NCI-H1930 (cell line): ENCODE measurements around the gene ENO3.

Experiments
- DNase-seq, 2 experiments: peaks; one replicate each; lab custom pipeline; 2025; lab: John Stamatoyannopoulos, UW

The ENO3 gene

DNA sequence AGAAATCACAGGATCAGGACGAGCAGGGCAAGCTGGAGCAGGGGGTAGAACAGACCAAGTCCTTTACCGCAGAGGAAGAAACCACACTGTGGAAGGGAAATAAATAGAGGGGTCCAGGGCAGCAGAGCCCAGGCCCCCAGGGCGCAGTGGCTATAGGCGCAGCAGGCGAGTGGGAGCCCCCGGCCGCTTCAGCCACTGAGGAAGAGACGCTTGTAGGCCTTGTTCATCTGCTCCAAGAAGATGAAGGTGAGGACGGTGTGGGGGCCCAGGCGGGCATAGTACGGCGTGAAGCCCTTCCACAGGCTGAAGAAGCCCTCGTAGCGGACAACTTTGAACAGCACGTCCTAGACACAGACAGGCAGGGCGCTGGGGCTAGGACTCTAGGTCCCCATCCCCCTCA is 13.4 kb upstream of the ENO3 start:
- DNase-seq, result no peak

DNA sequence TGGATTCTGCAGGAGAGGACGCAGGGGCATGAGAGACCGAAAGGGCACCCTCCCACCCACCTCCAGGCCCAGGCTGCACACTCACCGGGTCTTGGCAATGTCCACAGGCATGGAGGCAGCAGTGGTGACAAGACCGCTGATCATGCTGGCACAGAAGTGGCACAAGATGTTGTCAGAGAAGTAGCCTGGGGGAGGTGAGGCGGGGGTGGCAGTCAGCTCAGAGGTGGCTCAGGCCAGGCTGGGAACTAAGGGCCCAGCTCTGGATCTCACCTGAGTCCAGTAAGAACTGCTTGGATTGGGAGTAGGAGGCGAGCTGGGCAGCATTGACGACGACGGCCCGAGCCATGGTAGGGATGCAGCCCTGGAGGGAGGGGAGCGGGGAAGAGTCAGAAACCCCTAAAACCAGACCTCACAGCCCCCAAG is 12.8 kb upstream of the ENO3 start:
- DNase-seq, result no peak

DNA sequence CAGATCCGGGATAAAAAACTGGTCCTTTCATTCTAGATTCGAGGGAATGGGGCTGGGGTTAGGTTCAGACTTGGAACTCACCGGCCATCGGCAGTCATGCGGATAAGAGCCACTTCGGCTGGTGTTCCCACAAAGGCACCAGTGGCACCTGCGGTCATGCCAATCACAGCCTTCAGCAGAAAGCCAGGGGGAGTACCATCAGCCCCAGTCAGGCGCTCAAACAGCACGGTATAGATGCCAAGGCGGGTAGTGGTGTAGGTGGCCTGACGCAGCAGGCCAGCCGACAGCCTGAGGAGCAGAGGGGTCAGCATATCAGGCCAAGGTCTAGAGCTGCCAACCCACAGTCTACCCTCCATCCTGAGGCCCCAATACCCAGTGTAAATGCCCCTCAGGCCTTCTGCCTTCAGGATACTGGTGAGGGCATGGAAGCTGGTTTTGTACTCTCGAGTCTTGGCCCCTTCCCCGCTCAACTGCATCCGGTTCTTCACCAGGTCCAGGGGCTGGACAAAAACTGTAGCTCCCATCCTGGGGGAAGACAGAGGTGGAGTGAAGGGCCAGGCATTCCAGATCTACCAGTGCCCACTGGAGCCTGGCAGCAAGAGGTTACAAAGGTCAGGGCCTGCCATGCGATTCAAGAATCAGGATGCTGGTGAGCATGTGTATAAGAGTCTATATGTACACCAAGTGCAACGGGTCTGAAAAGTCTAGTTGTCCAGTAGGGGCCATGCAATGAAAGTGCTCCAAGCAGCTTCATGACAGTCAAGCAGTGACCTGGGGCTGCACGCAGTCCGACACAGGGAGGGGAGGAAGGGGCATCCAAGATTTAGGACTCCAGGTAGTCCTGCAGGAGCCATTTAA is 12.0 kb upstream of the ENO3 start:
- no peak for DNase-seq

DNA sequence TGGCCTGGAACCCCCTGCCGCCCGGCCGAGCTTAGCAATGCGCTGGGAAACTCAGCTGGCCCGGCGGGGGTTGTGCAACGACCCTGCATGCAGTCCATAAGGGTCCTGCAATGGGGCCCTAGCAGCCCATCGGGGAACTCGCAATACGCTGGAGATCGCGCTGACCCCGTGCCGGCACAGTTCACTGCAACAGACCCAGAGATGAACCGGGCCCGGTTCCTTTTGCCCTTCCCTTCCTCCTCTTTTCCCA is 11.4 kb upstream of the ENO3 start:
- no peak for DNase-seq

DNA sequence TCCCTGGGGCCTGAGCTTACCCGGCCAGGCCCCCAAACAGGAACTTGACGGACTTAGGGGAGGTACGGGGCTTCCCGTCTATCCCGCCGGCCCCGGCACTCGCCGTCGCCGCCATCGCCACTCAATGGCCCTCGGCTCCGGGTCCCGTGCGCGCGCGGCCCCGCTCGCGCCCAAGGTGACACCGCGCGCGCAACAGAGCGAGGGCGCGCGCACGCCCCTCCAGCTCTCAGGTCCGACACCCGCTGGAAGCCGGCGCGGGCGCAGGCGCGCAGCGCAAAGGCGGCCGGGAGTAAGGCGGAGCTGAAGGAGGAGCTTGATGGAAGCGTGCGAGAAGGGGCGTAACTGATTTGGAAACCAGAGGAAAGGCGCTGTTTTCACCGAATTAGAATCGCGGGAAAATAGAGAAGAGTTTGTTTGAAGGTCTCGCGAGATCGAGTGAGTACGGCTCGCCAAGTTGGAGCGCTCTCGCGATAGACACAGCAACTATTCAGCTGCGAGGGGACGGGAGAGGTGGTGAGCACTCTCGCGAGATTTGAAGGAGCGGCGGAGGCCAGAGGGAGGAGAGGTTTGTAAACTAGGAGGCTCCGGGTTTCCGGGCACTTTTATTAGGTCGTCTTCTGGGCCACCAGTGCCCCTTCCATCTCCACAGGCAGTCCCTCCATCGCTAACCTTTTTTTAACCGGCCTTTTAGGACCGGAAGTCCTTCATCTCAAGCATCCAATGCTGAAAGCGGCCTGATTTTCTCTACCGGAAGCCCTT is 10.9 kb upstream of the ENO3 start, which contains the start of the genes RNF167 and SLC25A11:
Gene RNF167 (plus strand): TSS at position 473 of the 759 bp plus-strand sequence. CDS start 642 bp downstream, outside the sequence.
Gene SLC25A11 (minus strand): TSS at position 251 of the 759 bp plus-strand sequence. CDS start 136 bp downstream, at position 115.
- peak; percentile 98 to 99 for DNase-seq

DNA sequence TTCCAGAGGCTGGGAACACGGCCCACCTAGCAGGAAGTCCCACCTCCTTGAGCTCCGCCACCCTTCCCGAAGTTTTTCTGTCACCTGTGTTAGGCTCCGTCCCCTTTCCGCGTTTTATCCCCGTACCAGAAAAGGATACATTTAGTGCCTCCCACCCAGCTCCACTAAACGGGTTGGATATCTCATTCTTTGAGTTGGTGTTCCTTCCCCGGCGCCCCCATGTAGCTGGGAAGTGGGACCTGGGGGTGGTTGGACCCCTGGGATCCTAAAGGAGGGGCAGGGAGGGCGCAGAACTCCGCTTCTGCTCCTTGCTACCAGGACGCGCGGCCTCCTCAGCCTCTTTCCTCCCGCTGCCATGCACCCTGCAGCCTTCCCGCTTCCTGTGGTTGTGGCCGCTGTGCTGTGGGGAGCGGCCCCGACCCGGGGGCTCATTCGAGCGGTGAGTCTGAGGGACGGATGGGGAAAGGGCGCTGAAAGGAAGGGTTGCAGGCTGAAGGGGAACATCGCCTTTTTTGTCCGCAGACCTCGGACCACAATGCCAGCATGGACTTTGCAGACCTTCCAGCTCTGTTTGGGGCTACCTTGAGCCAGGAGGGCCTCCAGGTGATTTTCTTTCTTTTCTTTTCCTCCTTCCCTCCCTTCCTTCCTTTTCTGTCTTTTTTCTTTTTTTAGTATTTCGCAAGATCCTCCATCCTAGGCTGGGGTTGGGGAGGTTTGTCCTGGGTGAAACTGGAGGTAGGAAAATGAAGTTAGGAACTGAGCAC is 10.2 kb upstream of the ENO3 start:
- DNase-seq, result no peak

DNA sequence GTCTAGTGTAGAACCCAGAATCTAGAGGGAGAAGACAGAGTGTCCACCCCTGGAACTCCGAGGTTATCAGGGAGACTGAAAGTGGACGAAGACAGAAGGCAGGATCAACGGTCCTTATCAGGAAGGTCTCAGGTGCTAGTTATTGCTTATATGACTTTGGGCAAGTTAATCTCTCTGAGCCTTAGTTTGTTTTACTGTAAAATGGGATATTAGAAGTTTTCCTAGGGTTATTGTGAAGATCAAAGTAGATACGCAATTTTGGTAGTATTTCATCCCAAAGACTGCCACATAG is 9.7 kb upstream of the ENO3 start:
- no peak for DNase-seq

DNA sequence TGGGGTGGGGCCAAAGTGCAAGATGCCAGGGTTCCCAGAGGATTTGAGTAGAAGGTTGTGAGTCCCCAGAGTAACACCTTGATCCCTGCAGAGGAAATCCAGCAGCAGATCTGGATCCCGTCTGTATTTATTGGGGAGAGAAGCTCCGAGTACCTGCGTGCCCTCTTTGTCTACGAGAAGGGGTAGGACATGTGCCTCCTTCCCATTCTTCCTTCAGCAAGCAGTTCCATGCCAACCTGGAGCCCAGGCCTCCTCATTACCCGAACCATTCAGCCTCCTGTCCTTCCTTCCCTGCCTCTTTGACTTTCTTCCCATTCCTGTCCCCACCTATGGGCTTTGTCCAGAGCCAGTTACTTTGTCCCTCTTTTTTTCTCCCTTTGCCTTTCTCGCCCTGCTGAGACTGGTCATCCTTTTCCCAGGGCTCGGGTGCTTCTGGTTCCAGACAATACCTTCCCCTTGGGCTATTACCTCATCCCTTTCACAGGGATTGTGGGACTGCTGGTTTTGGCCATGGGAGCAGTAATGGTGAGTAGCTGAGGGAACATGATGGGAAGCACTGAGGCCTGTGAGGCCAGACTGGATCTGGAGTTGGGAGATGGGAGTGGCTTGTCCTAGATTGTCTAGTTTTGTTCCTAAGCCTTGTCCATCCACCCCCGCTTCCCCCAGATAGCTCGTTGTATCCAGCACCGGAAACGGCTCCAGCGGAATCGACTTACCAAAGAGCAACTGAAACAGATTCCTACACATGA is 8.0 kb upstream of the ENO3 start:
- no peak for DNase-seq

DNA sequence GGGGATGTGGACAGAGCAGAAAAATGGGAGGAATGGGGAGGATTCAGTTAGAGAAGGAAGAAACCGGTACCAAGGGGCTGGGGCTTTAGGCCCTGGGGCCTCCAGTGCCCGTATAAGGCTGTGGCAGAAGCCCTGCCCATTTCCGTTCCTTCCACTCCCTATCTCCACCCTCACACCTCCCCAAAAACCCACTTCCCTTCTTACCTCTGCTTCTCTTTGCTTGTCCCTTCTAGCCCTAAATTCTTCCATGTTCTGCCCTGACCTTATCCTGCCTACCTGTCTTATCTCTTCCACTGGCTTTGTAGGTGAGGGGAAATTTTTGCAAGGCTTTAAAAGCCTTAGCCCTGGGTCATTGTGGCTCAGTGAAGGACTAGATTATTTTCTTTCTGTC is 6.8 kb upstream of the ENO3 start:
- DNase-seq, result no peak

DNA sequence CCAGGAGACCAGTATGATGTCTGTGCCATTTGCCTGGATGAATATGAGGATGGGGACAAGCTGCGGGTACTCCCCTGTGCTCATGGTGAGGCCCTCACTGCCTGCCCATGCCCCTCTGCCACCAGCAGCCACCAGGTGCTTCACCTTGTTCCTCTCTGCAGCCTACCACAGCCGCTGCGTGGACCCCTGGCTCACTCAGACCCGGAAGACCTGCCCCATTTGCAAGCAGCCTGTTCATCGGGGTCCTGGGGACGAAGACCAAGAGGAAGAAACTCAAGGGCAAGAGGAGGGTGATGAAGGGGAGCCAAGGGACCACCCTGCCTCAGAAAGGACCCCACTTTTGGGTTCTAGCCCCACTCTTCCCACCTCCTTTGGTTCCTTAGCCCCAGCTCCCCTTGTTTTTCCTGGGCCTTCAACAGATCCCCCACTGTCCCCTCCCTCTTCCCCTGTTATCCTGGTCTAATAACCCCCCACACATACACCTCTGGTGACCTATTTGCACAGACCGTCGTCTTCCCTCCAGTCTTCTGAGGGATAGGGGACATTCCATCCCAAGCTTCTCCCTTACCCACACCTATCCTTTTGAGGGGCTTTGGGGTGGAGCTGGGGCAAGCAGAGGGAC is 6.3 kb upstream of the ENO3 start:
- DNase-seq, result no peak

DNA sequence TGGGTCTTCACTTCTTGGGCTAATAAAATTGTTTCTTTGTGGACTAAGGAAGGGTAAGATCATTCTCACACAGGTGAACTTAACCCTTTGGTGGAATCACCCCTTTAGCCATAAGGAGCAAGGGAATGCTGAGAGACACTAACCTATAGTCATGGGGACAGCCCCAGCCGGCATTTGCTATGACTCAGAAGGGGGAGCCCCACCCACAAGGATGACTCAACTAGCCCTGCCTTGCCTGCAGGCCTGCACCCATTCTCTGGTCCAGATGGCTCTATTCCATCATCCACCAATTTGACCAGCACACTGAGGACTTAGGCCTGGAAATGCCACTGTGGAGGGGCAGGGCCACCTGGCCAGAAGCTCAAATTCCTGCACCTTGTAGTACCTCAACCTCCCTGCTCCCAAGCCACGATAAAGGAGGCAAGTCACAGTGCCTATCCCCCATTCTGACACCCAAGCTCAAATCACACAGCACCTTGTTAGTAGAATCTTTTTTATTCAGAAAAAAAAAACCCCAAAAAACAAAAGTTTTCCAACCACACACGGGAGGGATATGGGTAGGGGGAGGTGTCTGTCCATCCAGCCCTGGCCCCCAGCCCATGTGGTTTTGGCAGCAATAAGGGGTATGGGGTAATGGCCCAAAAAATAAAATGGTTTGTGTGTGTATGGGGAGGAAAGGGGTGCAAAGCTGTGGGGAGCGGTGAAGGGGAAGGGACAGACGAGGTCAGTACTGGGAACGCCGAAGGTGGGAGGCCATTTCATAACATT is 5.6 kb upstream of the ENO3 start:
- no peak for DNase-seq

DNA sequence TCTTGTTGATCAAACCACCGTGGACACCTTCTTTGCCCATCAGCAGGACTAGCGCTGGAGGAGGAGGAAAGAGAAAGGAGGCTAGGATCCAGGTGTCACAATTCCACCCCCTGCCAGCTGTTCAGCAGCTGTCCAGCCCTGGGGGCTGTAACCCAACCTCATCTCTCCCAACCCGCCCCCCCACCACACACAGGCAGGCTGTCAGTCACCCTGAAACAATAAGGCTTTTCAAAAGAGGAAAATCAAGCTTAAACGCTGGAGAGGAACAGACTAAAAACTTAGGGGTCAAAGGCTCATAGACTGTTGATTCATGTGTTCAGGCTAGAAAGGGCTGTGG is 5.0 kb upstream of the ENO3 start:
- no peak for DNase-seq

DNA sequence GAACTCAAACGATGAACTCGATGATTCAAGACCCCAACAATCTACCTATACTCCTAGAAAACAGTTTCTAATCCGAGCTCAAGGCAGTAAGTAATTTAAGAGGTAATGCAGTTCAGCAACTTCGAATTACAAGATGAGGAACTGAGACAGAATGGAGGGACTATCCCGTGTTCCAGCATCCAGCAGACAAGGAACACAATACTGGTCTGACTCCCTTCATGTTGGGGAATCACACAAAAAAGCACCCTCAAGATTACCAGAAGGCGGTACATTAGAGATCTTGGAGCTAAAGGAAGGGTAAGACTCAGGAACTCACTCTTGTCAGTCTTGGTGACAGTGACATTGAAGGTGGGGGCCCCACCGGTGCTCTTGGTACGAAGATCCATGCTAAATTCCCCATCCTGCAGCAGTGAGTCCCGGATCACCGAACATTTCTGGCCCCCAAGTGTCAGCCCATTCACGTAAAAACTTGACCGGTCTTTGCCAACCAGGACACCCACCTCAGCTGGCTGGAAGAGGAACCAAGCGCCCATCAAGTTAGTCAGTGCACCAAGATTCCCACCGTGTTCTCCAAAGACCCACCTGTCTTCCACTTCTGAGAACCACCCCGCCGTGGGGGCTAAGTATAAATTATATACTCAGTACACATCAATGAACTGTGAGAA is 4.5 kb upstream of the ENO3 start:
- no peak for DNase-seq

DNA sequence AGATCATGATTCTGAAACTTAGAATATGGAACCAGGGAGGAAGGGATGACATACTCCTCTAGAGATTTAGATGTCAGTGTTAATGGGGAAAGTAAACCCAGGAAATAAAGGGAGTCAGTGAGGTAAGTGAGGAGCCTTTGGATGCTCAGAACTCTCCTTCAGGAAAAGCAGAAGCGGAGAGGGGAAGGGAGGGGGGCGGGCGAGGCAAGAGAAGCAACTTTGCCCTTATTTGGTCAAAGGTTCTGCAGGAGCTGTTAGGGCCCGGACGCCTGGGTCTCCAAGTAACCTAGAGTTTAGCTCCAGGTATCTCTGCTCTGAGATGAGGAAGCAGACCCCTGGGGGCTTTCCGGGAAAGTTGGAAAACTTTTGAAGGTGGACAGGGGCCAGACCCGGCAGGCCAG is 3.9 kb upstream of the ENO3 start:
- DNase-seq, result no peak

DNA sequence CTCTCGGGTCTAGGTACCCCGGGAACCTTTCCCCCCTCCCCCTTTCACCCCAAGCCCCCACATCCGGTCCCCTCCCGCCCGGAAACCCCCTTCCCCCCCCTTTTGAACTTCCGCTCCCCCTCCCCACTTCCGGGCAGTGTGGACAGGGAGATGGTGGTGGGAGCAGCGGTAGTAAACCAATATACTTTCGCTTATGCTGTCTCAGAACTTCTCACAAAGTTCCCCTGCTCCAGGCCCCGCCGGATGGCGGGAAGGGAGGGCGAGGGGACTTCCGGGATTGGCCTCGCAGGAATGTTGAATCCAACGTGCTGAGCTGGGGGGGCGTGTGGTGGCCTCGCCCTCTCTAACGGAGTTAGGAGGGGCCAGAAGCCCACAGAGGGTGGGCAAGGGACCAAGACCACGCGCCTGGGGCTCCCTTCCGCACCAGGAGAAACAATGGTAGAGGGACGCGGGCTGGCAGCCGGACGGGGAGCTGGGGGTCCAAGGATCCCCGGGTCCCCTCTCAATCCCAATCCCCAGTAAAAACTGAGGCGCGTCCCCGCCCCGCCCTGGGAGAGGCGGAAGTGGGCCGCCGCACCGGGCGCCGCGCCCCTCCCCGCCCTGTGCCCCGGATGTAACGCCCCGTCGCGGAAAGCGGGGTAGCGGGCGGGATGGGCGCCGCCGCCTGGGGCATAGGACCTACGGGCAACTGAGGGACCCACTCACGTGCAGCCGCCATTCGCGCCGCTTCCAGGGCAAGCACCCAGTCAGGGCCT is 3.3 kb upstream of the ENO3 start:
- DNase-seq, result peak in 1 of 2 experiments; percentile 38

DNA sequence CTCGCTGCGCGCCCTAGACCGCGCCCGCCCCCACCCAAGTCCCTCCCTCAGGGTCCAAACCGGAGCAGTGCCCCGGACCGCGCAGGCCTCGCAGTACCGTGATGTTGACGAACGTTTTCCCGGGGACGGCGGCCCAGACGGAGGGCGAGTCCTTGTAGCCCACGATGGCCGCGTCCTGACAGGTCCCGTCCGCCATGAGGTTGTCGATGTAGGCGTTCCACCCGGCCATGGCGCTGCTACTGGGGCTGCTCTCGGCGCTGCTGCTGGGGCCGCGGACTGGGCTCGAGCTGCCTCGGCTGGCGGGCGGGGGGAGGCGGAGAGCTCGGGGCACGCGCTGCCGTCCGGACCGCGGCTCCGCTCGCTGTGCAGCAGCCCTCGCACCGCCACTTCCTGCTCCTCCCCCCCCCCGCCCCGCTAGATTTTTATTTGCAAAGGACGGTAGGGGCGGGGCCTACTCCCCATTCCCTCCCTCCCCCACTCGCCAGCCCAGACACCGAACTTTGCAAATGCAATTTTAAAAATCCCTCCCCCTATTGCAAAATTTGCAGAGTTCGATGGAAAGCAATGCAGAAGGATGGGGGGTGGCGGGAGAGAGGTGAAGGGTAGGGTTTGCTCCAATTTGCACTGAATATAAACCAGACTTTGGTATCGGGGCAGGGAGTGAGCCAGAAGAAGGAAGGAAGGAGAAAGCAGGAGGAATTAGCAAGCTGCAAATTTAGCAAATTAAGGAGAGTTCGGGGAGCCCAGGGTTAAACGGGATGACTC is 2.6 kb upstream of the ENO3 start, which contains the start of gene PFN1:
Gene PFN1 (minus strand): TSS at position 365 of the 765 bp plus-strand sequence. CDS start 136 bp downstream, at position 229.
- peak; percentile 65 to 74 for DNase-seq

DNA sequence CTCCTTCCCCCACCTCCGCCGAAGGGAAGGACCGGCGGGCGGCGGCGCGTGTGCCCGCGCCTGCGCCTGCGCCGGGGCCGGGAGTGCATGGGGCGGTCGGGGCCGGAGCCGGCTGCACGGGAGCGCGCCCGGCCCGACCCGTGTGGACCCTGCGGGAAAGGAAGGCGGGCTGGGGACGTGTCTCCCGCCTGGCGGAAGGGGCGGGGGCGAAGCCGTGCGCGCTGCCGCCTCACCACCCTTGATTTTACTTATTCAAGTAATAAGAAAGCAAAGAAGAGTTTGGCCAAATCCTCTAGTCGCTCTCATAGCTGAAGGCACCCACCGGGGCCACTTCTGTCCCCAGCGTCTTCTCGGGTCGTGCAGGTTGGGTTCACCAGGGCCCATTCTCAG is 2.0 kb upstream of the ENO3 start:
- DNase-seq, result peak; percentile 80 to 86

DNA sequence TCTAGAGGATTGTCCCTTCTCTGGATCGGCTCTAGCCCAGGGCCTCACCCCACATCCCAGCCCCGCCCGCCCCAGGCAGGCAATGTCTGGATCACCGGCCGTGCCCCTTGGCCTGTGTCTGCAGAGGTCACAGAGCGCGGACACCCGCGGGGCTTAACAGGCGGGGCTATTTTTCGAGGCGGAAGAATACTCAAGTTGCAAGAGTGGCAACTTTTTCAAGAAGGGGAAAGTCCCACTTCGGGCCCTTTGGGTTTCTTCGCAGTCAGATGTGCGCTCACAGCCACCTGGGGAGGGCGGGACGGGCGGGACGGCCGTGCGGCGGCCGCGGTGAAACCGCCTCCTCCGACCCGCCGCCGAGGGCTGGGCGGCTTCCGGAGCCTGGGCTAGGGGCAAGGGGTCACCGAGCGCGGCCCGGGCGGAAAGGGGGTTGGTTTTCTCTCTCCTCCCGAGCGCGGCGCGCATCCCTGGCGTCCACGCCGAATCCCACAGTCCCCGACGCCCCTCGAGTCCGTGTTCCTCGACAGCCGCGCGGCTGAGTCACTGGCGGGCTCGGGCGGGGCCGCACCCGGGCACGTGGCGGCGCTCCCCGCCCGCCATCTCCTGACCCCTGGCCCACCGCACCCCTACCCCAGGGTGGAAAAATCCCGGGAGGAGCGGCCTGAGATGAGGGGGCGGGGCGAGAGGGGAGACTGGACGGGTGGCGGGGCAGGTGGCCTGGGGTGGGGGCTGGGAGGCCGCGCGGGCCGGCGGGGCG is 1.4 kb upstream of the ENO3 start:
- DNase-seq, result peak; percentile 32 to 62
